Neural cell (in vitro differentiated cells): ENCODE data around the gene TANGO6. TPM values are rescaled to one million over a fixed set of nuclear protein-coding genes. Genes with fewer than 3 reads are reported as not detected.

Experiments
- H2AFZ ChIP-seq: fragments of 200-600, 300-800 bp; sonication (generic), shearing (Covaris generic); 2 replicates; pipeline ENCODE4 v1.6.0; 2014; ENCODE audit warnings: low read depth, mild to moderate bottlenecking, antibody characterized with exemption, low read length, moderate library complexity
- H3F3A ChIP-seq: fragments of 200-600 bp; shearing (Covaris generic); 2 replicates; pipeline ENCODE4 v1.6.1; 2016; ENCODE audit warnings: mild to moderate bottlenecking, moderate library complexity, mixed read lengths, antibody characterized with exemption, low read length; ENCODE audit not compliant: insufficient read depth, poor library complexity, severe bottlenecking
- H3K27ac ChIP-seq: fragments of 200-600, 300-800 bp; sonication (generic), shearing (Covaris generic); 2 replicates; pipeline ENCODE4 v1.5.1; 2014; ENCODE audit warnings: mild to moderate bottlenecking, low read length, moderate library complexity
- H3K27me3 ChIP-seq: fragments of 300-800, 200-600 bp; sonication (generic), shearing (Covaris generic); 2 replicates; pipeline ENCODE4 v1.6.0; 2014; ENCODE audit warnings: mild to moderate bottlenecking, low read depth, low read length, moderate library complexity; ENCODE audit not compliant: insufficient read depth
- H3K36me3 ChIP-seq: fragments of 300-800, 200-600 bp; sonication (generic), shearing (Covaris generic); 2 replicates; pipeline ENCODE4 v1.5.1; 2014; ENCODE audit warnings: mild to moderate bottlenecking, antibody characterized with exemption, low read length, moderate library complexity; ENCODE audit not compliant: insufficient read depth
- H3K4me2 ChIP-seq: fragments of 300-800, 200-600 bp; sonication (generic), shearing (Covaris generic); 2 replicates; pipeline ENCODE4 v1.6.0; 2014; ENCODE audit warnings: mild to moderate bottlenecking, low read length
- H3K4me3 ChIP-seq: fragments of 300-800, 200-600 bp; sonication (generic), shearing (Covaris generic); 2 replicates; pipeline ENCODE4 v1.5.1; 2014; ENCODE audit warnings: mild to moderate bottlenecking, low read length, moderate library complexity
- H3K79me2 ChIP-seq: fragments of 200-600 bp; shearing (Covaris generic); replicated peaks from 2 replicates; pipeline ENCODE4 v1.6.0; 2014; ENCODE audit warnings: mild to moderate bottlenecking, low read length, moderate library complexity; ENCODE audit not compliant: insufficient read depth
- H3K9ac ChIP-seq: fragments of 300-800, 200-600 bp; sonication (generic), shearing (Covaris generic); 2 replicates; pipeline ENCODE4 v1.6.1; 2016; ENCODE audit warnings: mild to moderate bottlenecking, low read length, mixed read lengths
- H3K9me2 ChIP-seq: fragments of 200-600 bp; shearing (Covaris generic); 2 replicates; pipeline ENCODE4 v1.6.1; 2016; ENCODE audit warnings: mild to moderate bottlenecking, low read length, mixed read lengths; ENCODE audit not compliant: insufficient read depth
- H3K9me3 ChIP-seq: fragments of 200-600, 300-800 bp; sonication (generic), shearing (Covaris generic); 2 replicates; pipeline ENCODE4 v1.6.1; 2016; ENCODE audit warnings: mild to moderate bottlenecking, mixed run types, low read length, moderate library complexity, mixed read lengths
- H4K20me1 ChIP-seq: fragments of 200-600 bp; shearing (Covaris generic); 2 replicates; pipeline ENCODE4 v1.6.1; 2016; ENCODE audit warnings: mild to moderate bottlenecking, mixed run types; ENCODE audit not compliant: insufficient read depth
- CTCF ChIP-seq: fragments of 450-650 bp; IDR thresholded peaks from 2 replicates; pipeline ENCODE4 v1.5.1; 2014; ENCODE audit warnings: antibody characterized with exemption, mild to moderate bottlenecking, moderate library complexity; ENCODE audit not compliant: poor library complexity, severe bottlenecking
- EP300 ChIP-seq: fragments of 450-650 bp; conservative IDR thresholded peaks from 2 replicates; pipeline ENCODE4 v1.6.1; 2014; ENCODE audit warnings: antibody characterized with exemption, mild to moderate bottlenecking, moderate library complexity; ENCODE audit not compliant: poor library complexity, severe bottlenecking
- EZH2 ChIP-seq: fragments of 200-600, 300-800 bp; shearing (Covaris generic), sonication (generic); IDR thresholded peaks from 2 replicates; pipeline ENCODE4 v1.6.1; 2014; ENCODE audit warnings: antibody characterized with exemption, low read length, borderline replicate concordance, mild to moderate bottlenecking; ENCODE audit not compliant: insufficient read depth, poor library complexity, severe bottlenecking
- MXI1 ChIP-seq: fragments of 450-650 bp; conservative IDR thresholded peaks from 2 replicates; pipeline ENCODE4 v1.6.1; 2014; ENCODE audit warnings: antibody characterized with exemption, mild to moderate bottlenecking; ENCODE audit not compliant: poor library complexity, severe bottlenecking
- POLR2AphosphoS5 ChIP-seq: IDR thresholded peaks from 2 replicates; pipeline ENCODE4 v1.6.1; 2012
- RAD21 ChIP-seq: fragments of 450-650 bp; conservative IDR thresholded peaks from 2 replicates; pipeline ENCODE4 v1.6.1; 2014; ENCODE audit warnings: antibody characterized with exemption, mild to moderate bottlenecking, moderate library complexity
- REST ChIP-seq: IDR thresholded peaks from 2 replicates; pipeline ENCODE4 v1.6.1; 2012; ENCODE audit warnings: borderline replicate concordance
- SMC3 ChIP-seq: fragments of 450-650 bp; conservative IDR thresholded peaks from 2 replicates; pipeline ENCODE4 v1.6.1; 2014; ENCODE audit warnings: antibody characterized with exemption, mild to moderate bottlenecking, moderate library complexity; ENCODE audit not compliant: poor library complexity
- TAF1 ChIP-seq: IDR thresholded peaks from 2 replicates; pipeline ENCODE4 v1.6.1; 2012; ENCODE audit warnings: low read depth
- polyA plus RNA-seq: library from polyadenylated mRNA; depleted of rRNA; stranded (reverse); fragments of >200 nt; gene quantifications from 2 replicates; pipeline ENCODE4 v1.2.3, GENCODE V29; 2014

TANGO6 gene
- polyA plus RNA-seq, 1 donor from 2014 or later, result 9.5 TPM

DNA sequence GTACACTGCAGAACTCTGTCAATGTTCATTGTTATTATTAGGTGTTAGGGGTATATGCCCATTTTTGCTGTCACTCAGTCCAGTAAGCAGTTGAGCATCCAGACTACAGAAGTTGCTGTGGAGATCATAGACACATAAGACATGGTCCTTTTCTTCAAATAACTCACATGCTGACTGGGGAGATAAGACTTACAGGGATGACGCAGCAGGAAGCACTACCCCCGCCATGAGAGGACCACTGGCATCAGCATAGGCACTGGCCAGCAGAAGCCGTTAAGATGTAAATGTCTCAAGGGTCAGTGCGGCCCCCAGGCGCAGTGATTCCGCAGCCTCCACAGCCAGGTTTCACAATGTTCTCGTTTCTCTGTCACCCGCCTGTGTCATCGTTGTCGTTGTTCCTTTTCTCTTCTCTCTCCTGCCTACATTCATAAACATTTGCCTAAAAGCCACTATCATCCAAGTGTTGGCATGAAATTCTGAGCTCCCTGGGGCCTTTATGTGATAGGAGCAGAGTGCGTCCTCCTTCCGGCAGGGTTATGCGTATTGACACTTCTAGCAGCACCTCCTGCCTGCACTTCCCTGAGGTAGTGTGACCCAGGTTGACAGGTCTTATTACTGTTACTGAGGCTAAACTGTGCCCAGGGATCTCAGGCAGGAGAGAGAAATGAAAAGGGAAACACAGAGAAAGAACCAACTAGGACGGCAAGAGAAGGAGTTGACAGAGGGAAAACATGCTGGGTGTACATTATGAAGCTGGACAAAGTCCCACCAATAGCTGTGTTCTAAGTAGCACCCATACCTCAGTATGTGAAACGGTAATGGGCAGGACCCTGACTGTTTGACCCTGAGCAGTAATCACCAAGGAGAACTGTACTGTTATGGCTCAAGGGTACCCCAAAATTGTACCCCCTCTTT lies 17.9 kb downstream of the TANGO6 start:
- Histone ChIP-seq H3K4me2 (no peak overlapping the region), H2AFZ (no peak overlapping the region), H4K20me1 (no peaks in the 10 kb centered on the region), H3K27ac (no peak overlapping the region), H3K9me3 (no peaks in the 10 kb centered on the region), H3K9me2 (no peaks in the 10 kb centered on the region), H3K27me3 (no peaks in the 10 kb centered on the region), H3F3A (no peaks in the 10 kb centered on the region), H3K36me3 (no peaks in the 10 kb centered on the region), H3K4me3 (no peak overlapping the region), H3K79me2 (no peaks in the 10 kb centered on the region), H3K9ac (no peak overlapping the region)
- TF ChIP-seq EP300 (peak; percentile 36), CTCF (no peak), POLR2AphosphoS5 (peak; percentile 11)

GRCh38 chr16:68866933-68867332 lies 23.6 kb downstream of the TANGO6 start:
- H3F3A ChIP-seq, result no peaks in the 10 kb centered on the region
- H3K9ac ChIP-seq, result no peak overlapping the region
- no peaks in the 10 kb centered on the region for H4K20me1 ChIP-seq
- H2AFZ ChIP-seq, result no peak overlapping the region
- no peak overlapping the region for H3K27ac ChIP-seq
- no peak overlapping the region for H3K4me2 ChIP-seq
- no peaks in the 10 kb centered on the region for H3K9me2 ChIP-seq
- no peaks in the 10 kb centered on the region for H3K27me3 ChIP-seq
- no peaks in the 10 kb centered on the region for H3K79me2 ChIP-seq
- no peaks in the 10 kb centered on the region for H3K9me3 ChIP-seq
- TF ChIP-seq RAD21 (no peak), REST (no peak), EP300 (no peak), POLR2AphosphoS5 (no peak), TAF1 (no peak), MXI1 (no peak), SMC3 (no peak), EZH2 (no peak), CTCF (no peak)
- no peak overlapping the region for H3K4me3 ChIP-seq
- H3K36me3 ChIP-seq, result no peaks in the 10 kb centered on the region
